HS-27A (cell line): ENCODE results near the gene ZFAND3.

Source experiments
- DNase-seq: peaks from one replicate; pipeline ENCODE4 v3.0.0-alpha.2; 2012; ENCODE audit warnings: low read depth, missing footprints

The ZFAND3 gene

DNA sequence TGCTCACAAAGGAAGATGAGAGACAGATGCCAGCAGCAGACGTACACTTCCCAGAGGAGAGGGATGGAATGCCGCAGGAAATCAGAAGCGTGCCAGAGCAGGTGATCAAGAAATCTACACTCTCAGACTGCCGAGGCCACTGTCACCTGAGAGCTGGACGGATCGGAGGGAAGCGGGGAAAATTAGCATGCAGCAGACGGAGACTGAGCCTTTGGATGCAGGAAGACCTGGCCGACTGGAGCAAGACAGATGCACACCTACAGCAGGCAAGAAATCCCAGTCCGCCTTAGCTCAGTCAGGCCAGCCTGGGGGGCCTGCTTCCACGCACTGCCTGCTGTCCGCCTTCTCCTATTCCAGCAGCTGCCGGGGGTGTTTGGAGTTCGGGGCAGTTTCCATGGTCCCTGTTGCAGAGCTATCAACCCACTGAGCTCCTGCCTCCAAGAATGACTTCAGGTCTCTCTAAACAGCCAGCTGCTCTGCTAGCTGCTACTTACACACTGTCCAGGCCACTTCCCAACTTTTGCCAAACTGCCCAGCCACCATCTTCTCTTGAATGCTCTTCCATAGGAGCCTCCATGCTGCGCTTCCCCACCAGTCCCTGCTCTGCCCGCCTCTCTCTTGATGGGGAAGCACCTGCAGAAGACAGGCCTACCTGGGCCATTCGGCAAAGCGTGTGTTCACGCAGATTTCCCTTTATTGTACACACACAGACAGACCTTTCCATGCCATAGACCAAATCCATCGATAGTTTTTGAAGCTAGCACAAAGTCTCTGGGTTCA is 368.5 kb downstream of the ZFAND3 start:
- no peak for DNase-seq

DNA sequence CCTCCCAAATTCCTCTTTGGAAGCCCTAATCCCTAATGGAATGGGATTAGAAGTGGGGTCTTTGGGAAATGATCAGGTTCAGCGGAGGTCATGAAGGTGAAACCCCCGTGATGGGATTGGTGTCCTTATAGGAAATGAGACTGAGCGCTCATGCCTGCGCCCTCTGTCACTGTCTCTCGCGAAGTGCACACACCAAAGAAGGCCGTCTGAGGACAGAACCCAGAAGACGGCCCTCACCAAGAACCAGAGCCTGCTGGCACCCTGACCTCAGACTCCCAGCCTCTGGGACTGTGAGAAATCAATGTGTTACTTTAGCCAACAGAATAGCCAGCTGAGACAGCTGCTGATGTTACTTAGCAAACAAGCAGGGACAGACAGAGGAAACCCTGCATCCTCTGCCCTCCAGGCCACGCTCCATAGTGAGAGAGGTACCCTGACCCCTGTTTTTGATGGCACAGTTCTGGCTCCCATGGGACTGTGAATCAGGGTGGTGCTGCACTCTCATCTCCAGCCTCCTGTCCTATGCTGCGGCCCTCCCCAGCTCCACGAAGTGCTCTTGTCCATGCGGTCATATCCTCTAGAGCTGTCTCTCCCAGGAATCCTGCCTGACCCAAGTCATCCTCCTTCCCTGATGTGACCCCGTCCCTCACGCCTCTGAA is 369.3 kb downstream of the ZFAND3 start:
- DNase-seq = no peak

DNA sequence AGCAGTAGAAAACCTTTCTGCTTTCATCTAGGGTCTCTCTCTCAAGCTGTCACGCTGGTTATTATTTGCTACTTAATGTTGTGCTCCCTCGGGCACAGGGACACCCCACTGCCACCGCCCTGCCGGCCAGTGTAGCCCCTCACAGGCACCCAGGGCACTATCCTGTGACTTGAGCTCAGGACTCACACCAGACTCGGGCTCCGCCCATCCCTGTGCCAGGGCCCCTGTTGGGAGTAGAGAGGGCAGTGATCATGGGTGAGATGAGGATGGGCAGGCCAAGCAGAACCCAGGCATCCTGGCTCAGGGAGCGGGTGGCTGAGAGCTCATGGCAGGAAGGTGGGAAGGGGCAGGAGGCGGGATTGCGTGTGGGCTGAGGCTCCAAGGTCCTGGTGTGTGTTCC is 371.9 kb downstream of the ZFAND3 start:
- no peak for DNase-seq

DNA sequence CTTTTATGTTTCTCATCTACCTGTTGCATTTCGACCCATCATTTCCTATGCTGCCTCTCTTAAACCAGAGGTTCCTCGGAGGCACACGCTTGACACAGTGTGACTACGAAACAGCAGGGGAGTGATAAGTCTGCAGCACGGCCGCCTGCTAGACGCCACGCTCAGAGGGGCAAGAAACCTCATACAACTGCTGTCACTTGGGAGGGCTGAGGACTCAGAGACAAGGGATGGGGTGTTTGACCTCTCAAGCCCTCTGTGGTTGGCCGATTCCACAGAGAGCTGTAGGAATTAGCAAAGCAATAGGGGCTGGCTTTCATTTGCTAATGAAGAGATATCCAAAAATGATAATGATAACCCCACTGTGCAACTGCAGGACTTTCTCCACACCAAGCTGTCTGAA is 372.5 kb downstream of the ZFAND3 start:
- DNase-seq = no peak

DNA sequence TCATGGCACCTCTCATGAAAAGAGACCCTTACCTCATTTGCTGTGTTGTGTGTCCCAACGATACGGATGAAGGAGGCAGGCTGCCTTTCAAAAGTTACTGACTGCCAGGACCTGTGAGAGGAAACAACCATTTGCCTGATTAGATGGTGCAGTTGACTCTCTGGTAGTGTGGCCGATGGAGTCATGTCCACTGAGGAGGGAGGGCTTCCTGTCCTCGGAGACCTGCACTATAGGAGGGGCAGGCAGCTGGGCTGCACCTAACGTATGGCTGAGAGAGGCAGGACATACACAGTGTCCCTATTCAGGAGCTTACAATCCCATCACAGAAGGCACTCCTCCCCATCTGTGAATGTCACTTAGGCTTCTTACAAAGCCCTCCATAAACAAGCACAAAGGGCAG is 373.0 kb downstream of the ZFAND3 start:
- DNase-seq = no peak

DNA sequence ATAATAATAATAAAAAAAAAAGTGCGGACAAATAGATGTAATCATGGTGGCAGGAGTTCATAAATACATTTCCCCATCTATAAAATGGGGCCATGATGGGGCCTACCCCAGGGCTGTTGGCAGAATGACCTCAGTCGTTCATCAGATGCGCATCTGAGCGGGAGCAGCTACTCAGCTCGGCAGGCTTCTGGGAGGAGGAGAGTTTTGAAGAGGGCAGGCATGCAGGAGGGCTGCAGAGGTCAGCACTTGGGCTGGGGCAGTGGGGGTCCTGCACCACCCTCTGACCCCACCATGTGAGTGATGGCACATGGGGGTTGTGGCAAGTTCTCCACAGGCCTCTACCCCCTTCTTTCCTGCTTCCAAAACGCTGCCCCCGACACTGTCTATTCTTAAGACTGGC is 373.5 kb downstream of the ZFAND3 start:
- no peak for DNase-seq

DNA sequence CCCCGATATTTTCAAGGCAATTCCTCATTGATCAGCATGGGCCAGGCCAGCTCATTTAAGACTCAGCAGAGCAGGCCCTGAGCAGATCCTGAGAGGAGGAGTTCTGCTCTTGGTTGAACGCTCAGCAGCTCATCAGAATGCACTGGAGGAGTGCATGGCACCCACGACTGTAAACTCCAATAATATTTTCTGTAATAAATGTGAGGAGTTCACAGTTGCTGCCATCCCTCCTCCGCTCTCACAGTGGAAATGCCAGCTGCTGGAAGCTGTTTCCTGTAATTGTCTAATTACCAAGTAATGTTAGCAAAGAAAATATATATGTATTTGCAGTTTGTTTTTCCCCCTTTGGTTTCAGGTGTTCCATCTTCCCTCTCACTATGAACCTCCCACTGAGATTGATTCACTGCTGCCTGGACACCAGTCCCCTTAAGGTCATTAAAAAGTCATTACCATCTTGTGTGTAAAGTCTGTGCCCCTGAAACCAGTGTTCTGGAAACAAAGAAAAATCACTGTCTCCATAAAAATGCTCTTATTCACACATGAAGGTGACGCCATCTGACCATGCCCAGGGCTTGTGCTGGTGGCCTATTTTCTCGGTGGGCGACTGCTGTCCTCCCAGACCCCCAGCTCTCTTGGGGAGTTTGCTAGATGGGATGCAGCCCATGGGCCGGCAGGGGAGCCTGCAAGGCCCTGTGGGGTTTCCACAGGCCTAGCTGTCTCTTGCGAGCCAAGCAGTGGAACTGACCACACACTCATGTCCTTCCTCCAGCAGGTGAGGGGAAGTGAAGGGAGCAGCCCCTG is 374.2 kb downstream of the ZFAND3 start:
- DNase-seq = no peak

DNA sequence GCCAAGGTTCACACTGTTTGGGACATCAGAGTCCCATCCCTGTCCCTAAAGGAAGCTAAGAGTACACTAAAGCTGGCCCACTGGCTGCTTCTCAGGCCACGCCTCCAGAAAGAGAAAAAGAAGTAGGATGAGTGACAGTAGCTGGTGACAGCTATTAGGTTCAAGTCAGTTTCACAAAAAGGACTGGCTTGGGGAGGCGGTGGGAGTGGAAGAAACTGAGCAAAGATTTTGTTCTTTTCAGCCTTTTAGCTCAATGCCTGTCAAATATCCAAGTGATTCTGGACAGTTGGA is 374.7 kb downstream of the ZFAND3 start:
- no peak for DNase-seq

DNA sequence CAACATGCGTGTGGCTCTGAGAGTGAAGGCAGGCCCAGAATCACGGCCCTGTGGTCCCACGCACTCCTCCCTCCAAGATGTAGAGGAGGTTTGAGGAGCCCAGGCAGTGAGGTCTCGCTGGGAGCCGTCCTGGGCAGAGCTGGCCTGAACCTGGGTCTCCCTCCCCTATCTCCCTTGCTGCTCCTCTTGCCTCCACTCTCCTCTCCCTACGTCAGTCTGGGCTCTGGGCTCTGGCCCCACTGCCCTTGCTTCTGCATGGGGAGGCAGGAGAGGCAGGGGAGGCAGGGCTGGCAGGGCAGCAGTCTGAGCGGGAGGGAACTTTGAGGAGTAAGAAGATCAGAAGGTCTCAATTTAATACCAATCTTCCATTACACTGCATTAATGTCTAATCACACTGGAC is 375.1 kb downstream of the ZFAND3 start:
- DNase-seq = no peak

DNA sequence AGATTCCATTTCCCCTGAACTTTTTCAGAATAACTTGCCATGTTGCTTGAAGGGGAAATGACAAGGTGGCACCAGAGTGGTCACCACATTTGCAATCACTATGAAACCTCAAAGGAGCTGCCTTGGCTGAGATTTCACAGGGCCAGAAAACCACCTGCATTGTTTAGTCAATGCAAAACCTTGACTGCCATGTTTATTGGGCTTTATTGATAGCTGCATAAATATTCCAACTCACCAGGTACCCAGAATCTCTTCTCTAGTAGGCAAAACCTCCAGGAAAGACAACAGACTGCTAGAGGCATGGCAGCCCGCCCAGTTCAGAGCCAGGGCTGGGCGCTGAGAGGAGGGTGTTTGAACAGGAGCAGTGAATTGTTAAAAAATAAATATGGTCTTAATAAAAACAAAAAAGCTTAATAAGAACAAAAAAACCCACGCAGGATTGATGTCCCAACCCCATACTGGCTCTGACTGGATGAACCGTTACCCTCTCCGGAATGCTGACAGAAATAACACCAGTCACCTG is 375.6 kb downstream of the ZFAND3 start:
- no peak for DNase-seq

DNA sequence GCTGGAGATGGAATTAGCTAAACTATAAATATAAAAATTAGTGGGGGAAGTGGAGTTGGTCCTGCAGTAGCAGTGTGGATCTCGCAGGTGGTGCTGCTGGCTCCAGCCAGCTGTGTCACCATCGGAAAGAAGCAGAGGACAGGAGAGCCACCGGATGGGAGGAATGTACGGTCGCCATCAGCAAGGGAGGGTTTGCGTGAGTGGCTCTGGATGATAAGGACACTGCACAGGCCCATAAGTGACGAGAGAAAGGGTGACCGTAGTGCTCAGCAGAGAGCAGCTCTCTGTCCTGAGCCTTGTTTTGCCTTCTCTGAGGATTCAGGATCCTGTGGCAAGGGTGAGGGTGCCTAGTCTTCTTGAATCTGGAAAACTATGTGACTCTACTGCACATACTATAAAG is 378.7 kb downstream of the ZFAND3 start:
- no peak for DNase-seq
